Measurements from ENCODE around the gene FAM180B. TPM values are rescaled to one million over a fixed set of nuclear protein-coding genes. Genes with fewer than 3 reads are reported as not detected.

Gene FAM180B
- 0.70 TPM for total RNA-seq

DNA sequence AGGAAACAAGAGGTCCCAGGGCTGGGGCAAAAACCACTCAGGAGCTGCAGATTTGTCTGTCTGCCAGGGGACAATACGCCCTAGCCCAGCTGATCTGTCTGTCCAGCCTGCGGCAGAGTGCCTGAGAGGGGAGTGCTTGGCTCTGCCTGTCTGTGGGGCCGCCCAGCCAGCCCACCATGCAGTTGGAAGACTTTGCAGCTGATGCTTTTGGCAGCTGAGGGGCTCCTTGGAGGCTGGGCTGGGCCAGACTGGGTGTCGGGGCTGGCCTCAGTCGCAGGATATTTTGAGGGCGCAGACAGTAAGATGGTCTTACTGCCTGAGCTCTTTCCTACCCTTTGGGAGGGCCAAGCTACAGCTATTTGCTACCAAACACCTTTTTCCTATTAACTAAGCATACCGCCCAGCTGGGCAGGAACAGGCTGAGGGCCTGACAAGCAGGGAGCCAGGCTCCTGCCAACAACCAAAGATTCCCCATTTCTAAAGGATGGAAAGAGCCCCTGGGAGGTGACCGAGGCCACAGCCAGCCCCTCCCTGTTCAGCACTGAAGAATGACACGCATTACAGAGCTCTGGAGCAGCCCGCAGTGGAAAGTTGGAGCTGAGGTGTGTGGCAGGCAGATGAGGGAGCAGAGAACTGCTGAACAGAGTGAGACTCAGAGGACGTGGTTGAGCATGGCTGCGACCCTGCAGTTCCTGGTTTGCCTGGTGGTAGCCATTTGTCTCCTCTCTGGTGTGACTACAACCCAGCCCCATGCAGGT, at the start of gene FAM180B:
Gene FAM180B (plus strand): TSS at position 581 of the 758 bp plus-strand sequence. CDS start 91 bp downstream, at position 672.

DNA sequence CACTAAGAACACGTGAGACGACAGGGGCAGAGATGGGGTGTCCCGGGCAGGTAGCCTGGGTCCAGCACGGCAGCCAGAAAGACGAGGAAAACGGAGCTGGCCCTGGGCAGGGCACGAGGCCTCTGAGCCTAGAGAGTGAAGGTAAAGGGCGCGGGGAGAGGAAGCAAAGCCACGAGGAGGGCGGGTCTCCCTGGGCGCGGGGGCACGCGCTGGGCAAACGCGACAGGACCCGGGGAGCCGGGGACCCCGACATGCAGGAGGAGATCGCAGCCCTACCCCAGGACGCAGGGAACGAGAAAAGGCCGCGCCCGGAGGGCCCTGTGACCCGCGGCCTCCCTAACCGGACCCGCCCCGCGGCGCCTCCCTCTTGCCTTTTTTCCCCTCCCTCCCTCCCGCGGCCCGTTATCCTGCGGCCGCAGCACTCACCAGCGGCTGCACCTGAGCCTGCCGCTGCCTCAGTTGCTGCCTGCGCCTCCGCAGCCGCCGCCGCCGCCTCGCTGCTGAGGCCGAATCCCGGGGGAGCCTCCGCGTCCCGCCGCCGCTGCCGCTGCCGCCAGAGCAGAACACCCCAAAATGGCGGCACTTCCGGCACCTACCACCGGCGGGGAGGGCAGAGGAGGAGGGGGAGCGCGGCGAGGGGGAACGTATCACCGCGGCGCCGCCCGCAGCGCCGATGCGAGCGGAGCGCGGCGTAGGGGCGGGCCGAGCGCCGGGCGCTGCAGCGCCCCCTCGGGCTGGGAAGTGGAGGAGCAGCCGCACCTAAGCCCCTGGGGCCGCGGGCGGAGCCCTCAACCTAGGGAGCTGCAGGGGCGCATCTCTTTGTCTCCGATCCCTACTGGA, 33.7 kb upstream of the FAM180B start, which contains the start of gene CELF1:
Gene CELF1 (minus strand): TSS at position 567 of the 840 bp plus-strand sequence. CDS start 53,609 bp downstream, outside the sequence.

GRCh38 chr11:47565340-47566148, 20.9 kb upstream of the FAM180B start, which contains the start of gene PTPMT1:
PTPMT1 (plus strand) TSS chr11:47565599; CDS start chr11:47565623, 24 bp downstream.

GRCh38 chr11:47578524-47579494, 7.7 kb upstream of the FAM180B start, which contains the start of the genes KBTBD4 and NDUFS3:
KBTBD4 (minus strand) TSS chr11:47578970; CDS start chr11:47578951, 19 bp downstream.
NDUFS3 (plus strand) TSS chr11:47579074; CDS start chr11:47579092, 18 bp downstream.

GRCh38 chr11:47593934-47594855, 7.7 kb downstream of the FAM180B start, which contains the start of gene C1QTNF4:
C1QTNF4 (minus strand) TSS chr11:47594411; CDS start chr11:47590810, 3,601 bp downstream.

Small RNAs within 50 kb of the gene (small RNA-seq; reads per million reads assigned to genes)
- gene RN7SL652P (ENCODE audit: low replicate concordance) (not detected), gene RNU5E-10P (ENCODE audit: low replicate concordance) (not detected)

Other genes starting within 250 kb of the FAM180B start
- gene MYBPC3, start 234.0 kb upstream of the FAM180B start, total RNA-seq = 0.23 TPM
- gene SPI1, start 208.1 kb upstream of the FAM180B start, total RNA-seq = 19.0 TPM
- 60.7 TPM for gene SLC39A13, start 178.1 kb upstream of the FAM180B start, total RNA-seq
- 56.9 TPM for gene PSMC3, start 160.2 kb upstream of the FAM180B start, total RNA-seq
- gene RAPSN, start 137.5 kb upstream of the FAM180B start, total RNA-seq = 12.8 TPM
- gene CELF1, start 33.5 kb upstream of the FAM180B start, total RNA-seq = 140 TPM
- 53.8 TPM for gene PTPMT1, start 21.1 kb upstream of the FAM180B start, total RNA-seq
- gene KBTBD4, start 7.7 kb upstream of the FAM180B start, total RNA-seq = 22.0 TPM
- gene NDUFS3, start 7.6 kb upstream of the FAM180B start, total RNA-seq = 52.8 TPM
- 9.6 TPM for gene C1QTNF4, start 7.7 kb downstream of the FAM180B start, total RNA-seq
- 49.9 TPM for gene MTCH2, start 55.9 kb downstream of the FAM180B start, total RNA-seq
- 4.4 TPM for gene AGBL2, start 128.7 kb downstream of the FAM180B start, total RNA-seq
- 141 TPM for gene FNBP4, start 180.7 kb downstream of the FAM180B start, total RNA-seq